Glomerular endothelial cell (primary cell): ENCODE data around the gene TRIM15. TPM values are rescaled to one million over a fixed set of nuclear protein-coding genes. Genes with fewer than 3 reads are reported as not detected.
"Not testable (repeated sequence)": the region's sequence is repeated elsewhere in the genome, so short reads cannot be mapped to it uniquely, and the experiment has no call there.

Experiments
- DNase-seq: peaks from one replicate; pipeline ENCODE4 v3.0.0-alpha.2; 2011; ENCODE audit warnings: low read depth, low spot score; ENCODE audit errors: extremely low read depth
- total RNA-seq: library from RNA; depleted of rRNA; stranded (reverse); fragments of >200 nt; gene quantifications from 2 replicates; pipeline ENCODE4 v1.2.3, GENCODE V29; 2015

TRIM15 gene
- total RNA-seq, 1 donor from 2014 or later, result not detected

GRCh38 chr6:30221395-30221794 lies 58.0 kb downstream of the TRIM15 start:
- DNase-seq, result not testable (repeated sequence)

- DNase-seq, result not testable (repeated sequence)
Measured at GRCh38 chr6:30221956-30222355, 58.6 kb downstream of the TRIM15 start.

Other genes with a start within 250 kb of the TRIM15 start
- 625 and 1,826 TPM in 2 replicates for gene HLA-A, start 221.0 kb upstream of the TRIM15 start, total RNA-seq
- gene POLR1H, start 102.3 kb upstream of the TRIM15 start, total RNA-seq, result 19.2 and 26.4 TPM in 2 replicates
- gene PPP1R11, start 96.3 kb upstream of the TRIM15 start, total RNA-seq, result 34.8 and 37.4 TPM in 2 replicates
- gene RNF39, start 87.8 kb upstream of the TRIM15 start, total RNA-seq, result not detected in 2 replicates
- gene TRIM31, start 50.5 kb upstream of the TRIM15 start, total RNA-seq, result not detected in 2 replicates
- gene TRIM40, start 27.4 kb upstream of the TRIM15 start, total RNA-seq, result not detected in 2 replicates
- not detected in 2 replicates for gene TRIM10, start 2.3 kb upstream of the TRIM15 start, total RNA-seq
- gene TRIM26, start 49.9 kb downstream of the TRIM15 start, total RNA-seq, result 39.7 and 44.9 TPM in 2 replicates
- 8.0 and 14.0 TPM in 2 replicates for gene TRIM39, start 163.4 kb downstream of the TRIM15 start, total RNA-seq
- gene RPP21, start 181.6 kb downstream of the TRIM15 start, total RNA-seq, result 46.8 and 60.3 TPM in 2 replicates